Measurements from ENCODE around the gene MAPK1.

The MAPK1 gene

DNA sequence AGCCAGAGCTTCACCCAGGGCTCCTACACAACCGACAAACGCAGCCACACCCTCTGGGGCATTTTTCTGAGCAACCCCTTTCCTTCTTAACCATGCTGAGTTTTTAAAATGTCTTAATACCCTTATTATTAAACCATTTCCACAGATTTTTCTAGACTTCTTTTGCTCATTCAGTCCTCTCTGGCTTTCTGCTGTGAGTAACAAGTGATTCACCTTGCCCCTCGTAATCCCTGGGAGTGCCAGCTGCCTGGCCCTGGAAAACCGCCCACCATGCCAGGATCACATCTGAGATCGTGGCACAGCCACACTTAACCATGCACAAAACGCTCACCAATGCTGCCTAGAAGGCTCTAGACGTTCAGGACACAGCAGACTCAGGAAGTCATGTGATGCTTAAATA is 157.3 kb downstream of the MAPK1 start:
- in situ Hi-C loops (cut with HindIII; ENCODE audit: low sequenced_read_pairs): loop anchor here (5.0 kb wide), 1 partner anchor 227 kb away; no protein-coding TSS in a partner anchor
- TF ChIP-seq, protein P1, sequence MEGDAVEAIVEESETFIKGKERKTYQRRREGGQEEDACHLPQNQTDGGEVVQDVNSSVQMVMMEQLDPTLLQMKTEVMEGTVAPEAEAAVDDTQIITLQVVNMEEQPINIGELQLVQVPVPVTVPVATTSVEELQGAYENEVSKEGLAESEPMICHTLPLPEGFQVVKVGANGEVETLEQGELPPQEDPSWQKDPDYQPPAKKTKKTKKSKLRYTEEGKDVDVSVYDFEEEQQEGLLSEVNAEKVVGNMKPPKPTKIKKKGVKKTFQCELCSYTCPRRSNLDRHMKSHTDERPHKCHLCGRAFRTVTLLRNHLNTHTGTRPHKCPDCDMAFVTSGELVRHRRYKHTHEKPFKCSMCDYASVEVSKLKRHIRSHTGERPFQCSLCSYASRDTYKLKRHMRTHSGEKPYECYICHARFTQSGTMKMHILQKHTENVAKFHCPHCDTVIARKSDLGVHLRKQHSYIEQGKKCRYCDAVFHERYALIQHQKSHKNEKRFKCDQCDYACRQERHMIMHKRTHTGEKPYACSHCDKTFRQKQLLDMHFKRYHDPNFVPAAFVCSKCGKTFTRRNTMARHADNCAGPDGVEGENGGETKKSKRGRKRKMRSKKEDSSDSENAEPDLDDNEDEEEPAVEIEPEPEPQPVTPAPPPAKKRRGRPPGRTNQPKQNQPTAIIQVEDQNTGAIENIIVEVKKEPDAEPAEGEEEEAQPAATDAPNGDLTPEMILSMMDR (IDR thresholded peaks at IDR 0.05; ENCODE audit: low read depth, low read length, missing control alignments): no peak
- no peak overlapping the region for H3K4me3 ChIP-seq (ENCODE audit: low read depth, low read length)
- no peak for DNase-seq (ENCODE audit: low read depth)

DNA sequence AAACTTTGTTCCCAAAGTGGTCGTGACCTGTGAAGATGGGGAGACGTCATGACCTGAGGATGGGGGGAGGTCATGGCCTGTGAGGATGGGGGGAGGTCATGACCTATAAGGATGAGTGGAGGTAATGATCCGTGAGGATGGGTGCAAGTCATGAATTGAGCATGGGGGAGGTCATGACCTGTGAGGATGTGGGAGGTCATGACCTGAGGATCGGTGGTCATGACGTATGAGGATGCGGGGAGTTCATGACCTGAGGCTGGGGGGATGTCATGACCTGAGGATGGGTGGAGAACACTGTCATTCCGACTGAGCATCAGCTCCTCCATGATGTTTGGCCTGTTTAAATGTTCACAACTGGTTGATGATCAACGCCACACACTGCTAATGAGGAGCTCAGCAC is 157.8 kb downstream of the MAPK1 start:
- TF ChIP-seq, protein P1 (IDR thresholded peaks at IDR 0.05; ENCODE audit: low read depth, low read length, missing control alignments): no peak
- in situ Hi-C loops (cut with HindIII; ENCODE audit: low sequenced_read_pairs): loop anchor here (5.0 kb wide), 1 partner anchor 228 kb away; no protein-coding TSS in a partner anchor
- no peak for DNase-seq (ENCODE audit: low read depth)
- H3K4me3 ChIP-seq (ENCODE audit: low read depth, low read length): no peak overlapping the region

DNA sequence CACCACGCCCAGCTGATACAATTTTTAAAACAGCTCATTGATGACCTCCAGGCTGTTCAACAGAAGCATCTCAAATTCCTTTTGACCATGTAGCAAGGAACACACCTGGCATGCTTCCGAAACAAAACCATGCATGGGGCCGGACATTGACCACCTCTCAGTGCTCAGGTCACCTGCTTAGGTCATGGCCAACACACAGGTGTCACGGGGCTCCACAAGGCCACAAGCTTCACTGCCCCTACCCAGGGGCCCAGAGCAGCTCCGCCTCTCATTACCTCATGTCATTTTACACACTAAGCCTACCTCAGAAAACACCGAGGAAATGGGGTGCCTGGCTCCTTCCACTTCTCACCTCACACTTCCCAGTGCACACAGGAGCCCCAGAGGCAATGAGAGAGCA is 158.5 kb downstream of the MAPK1 start:
- in situ Hi-C loops (cut with HindIII; ENCODE audit: low sequenced_read_pairs): no loop called here
- no peak overlapping the region for H3K4me3 ChIP-seq (ENCODE audit: low read depth, low read length)
- DNase-seq (ENCODE audit: low read depth): no peak
- TF ChIP-seq, protein P1 (IDR thresholded peaks at IDR 0.05; ENCODE audit: low read depth, low read length, missing control alignments): no peak

DNA sequence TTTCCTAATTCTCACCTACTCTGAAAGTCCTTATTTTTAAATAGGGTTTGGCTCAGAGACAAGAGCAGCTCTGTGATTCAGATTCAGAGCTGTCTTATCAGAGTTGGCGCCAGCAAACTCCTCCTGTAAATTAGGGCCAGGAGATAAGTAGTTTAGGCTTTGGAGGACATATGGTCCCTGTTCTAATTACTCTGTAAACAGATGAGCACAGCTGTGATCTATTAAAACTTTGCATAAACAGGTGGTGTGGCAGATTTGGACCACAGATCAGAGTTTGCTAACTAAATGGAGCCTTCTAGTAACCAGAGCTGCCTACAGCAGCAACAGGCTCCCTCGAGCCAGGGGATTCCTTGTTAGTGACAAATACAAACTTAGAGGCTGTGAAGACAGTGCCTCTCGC is 159.8 kb downstream of the MAPK1 start:
- TF ChIP-seq, protein P1 (IDR thresholded peaks at IDR 0.05; ENCODE audit: low read depth, low read length, missing control alignments): no peak
- in situ Hi-C loops (cut with HindIII; ENCODE audit: low sequenced_read_pairs): no loop called here
- no peak for DNase-seq (ENCODE audit: low read depth)
- H3K4me3 ChIP-seq (ENCODE audit: low read depth, low read length): no peak overlapping the region

All from astrocyte of the cerebellum (primary cell).